ENCODE results near the gene TBCEL.

Gene TBCEL

DNA sequence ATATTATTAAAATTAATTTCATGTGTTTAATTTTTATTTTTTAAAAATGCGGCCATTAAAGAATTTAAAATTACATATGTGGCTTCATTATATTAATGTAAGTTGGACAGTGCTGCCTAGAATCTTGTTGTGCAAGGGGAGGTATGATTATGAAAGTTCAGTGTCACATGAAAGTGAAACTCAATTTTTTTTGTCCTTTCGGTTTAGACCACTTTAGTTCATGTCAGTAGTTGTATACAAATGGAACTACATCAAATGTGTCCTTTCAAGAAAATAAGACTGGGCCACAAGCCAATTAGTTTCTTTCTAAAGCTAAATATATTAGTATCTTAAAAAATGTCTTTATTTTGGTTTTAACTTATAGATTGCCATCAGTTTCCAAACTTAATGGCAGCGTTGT lies 35.7 kb downstream of the TBCEL start:
- Histone ChIP-seq H3K4me3 (ENCODE audit: low read depth, low read length) (no peak overlapping the region), H4K12ac (ENCODE audit: low read depth, low read length) (no peak overlapping the region), H4K8ac (ENCODE audit: low read depth, low read length) (no peak overlapping the region), H2BK120ac (ENCODE audit: insufficient read depth, low read length, poor library complexity) (no peak overlapping the region), H3K27me3 (ENCODE audit: insufficient read depth, low read length) (no peaks in the 10 kb centered on the region), H3K14ac (ENCODE audit: low read length) (no peak overlapping the region), H3K23ac (ENCODE audit: low read length) (no peak overlapping the region), H4K91ac (ENCODE audit: low read depth, low read length) (no peak overlapping the region), H2AFZ (ENCODE audit: insufficient read depth, low read length, poor library complexity) (no peak overlapping the region), H3K4me1 (ENCODE audit: control insufficient read depth in 1 of 2, insufficient read depth in 2 of 2, low read length in 2 of 2) (no peaks in the 10 kb centered on the region), H3K18ac (ENCODE audit: low read length) (no peak overlapping the region), H3K9ac (ENCODE audit: low read length) (no peak overlapping the region), H2AK5ac (ENCODE audit: low read length) (no peak overlapping the region), H3K79me2 (ENCODE audit: control insufficient read depth, insufficient read depth, low read length, poor library complexity) (no peaks in the 10 kb centered on the region), H3K79me1 (ENCODE audit: low read length) (no peaks in the 10 kb centered on the region), H3K27ac (ENCODE audit: low read depth, low read length) (no peak overlapping the region), H2BK12ac (ENCODE audit: low read length) (no peak overlapping the region), H2BK5ac (ENCODE audit: low read depth, low read length, poor library complexity) (no peak overlapping the region), H3K9me3 (ENCODE audit: insufficient read depth, low read depth, low read length) (no peaks in the 10 kb centered on the region), H3K4ac (ENCODE audit: low read depth, low read length) (no peak overlapping the region), H3K4me2 (ENCODE audit: low read length) (no peak overlapping the region), H3K36me3 (ENCODE audit: control insufficient read depth in 1 of 2, insufficient read depth in 2 of 2, low read length in 2 of 2) (peaks cover 0 to 3% of the 10 kb centered on the region in 2 experiments)
- no CpG with 5 or more reads among the region's 3 CpGs for WGBS (ENCODE audit: extremely low coverage, insufficient coverage, insufficient read length)
- no peak for DNase-seq

DNA sequence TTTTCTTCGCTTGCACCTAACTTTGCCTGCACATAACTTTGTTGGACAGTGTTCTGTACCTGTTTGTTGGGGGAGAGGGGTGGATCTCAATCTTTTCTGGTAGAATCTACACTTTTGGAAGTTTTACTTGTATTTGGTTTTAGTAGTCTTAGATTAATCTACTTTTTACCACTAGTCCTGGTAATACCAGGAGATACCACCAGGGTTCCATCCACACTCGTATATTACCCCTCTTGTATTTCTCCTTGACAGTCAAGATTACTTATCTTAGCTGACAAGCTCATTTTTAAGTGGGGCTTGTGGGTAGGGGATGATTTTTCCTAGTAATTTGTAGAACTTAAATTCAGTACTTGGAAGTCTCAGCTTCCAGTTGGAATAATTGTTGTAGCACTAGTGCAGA lies 39.8 kb downstream of the TBCEL start:
- Histone ChIP-seq H2AFZ (ENCODE audit: insufficient read depth, low read length, poor library complexity) (no peak overlapping the region), H3K14ac (ENCODE audit: low read length) (no peak overlapping the region), H3K9me3 (ENCODE audit: insufficient read depth, low read depth, low read length) (no peaks in the 10 kb centered on the region), H3K79me2 (ENCODE audit: control insufficient read depth, insufficient read depth, low read length, poor library complexity) (no peaks in the 10 kb centered on the region), H4K12ac (ENCODE audit: low read depth, low read length) (no peak overlapping the region), H2AK5ac (ENCODE audit: low read length) (no peak overlapping the region), H3K36me3 (ENCODE audit: control insufficient read depth in 1 of 2, insufficient read depth in 2 of 2, low read length in 2 of 2) (no peaks in the 10 kb centered on the region), H3K18ac (ENCODE audit: low read length) (no peak overlapping the region), H3K4me1 (ENCODE audit: control insufficient read depth in 1 of 2, insufficient read depth in 2 of 2, low read length in 2 of 2) (no peaks in the 10 kb centered on the region), H3K23ac (ENCODE audit: low read length) (no peak overlapping the region), H3K4me2 (ENCODE audit: low read length) (no peak overlapping the region), H3K9ac (ENCODE audit: low read length) (no peak overlapping the region), H3K79me1 (ENCODE audit: low read length) (no peaks in the 10 kb centered on the region), H3K4ac (ENCODE audit: low read depth, low read length) (no peak overlapping the region), H3K27ac (ENCODE audit: low read depth, low read length) (no peak overlapping the region), H3K27me3 (ENCODE audit: insufficient read depth, low read length) (no peaks in the 10 kb centered on the region), H4K91ac (ENCODE audit: low read depth, low read length) (no peak overlapping the region), H2BK12ac (ENCODE audit: low read length) (no peak overlapping the region), H3K4me3 (ENCODE audit: low read depth, low read length) (no peak overlapping the region), H4K8ac (ENCODE audit: low read depth, low read length) (no peak overlapping the region), H2BK120ac (ENCODE audit: insufficient read depth, low read length, poor library complexity) (no peak overlapping the region), H2BK5ac (ENCODE audit: low read depth, low read length, poor library complexity) (no peak overlapping the region)
- peak in 1 of 2 donors; percentile 34 for DNase-seq
- WGBS (ENCODE audit: extremely low coverage, insufficient coverage, insufficient read length), result no CpG with 5 or more reads among the region's 2 CpGs

DNA sequence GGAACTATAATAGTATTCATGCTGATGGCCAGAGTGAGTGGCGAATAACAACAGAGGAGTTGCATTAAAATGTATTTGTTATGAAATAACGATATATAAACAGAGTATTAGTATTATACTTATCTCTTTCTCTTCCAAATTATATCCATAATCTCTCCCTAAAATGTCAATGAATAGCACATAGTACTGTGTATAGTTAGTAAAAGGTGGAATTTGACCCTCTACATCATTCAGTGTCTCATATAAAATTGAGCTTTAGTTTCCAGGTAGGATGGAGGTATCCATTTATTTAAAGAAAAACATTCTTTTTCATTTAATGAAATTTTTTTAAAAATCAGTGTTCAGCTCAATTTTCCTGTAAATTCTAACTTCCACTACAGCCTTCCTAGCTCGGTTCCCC lies 42.7 kb downstream of the TBCEL start:
- Histone ChIP-seq H3K27me3 (ENCODE audit: insufficient read depth, low read length) (no peaks in the 10 kb centered on the region), H3K4ac (ENCODE audit: low read depth, low read length) (no peak overlapping the region), H3K36me3 (ENCODE audit: control insufficient read depth in 1 of 2, insufficient read depth in 2 of 2, low read length in 2 of 2) (peaks cover 0 to 2% of the 10 kb centered on the region in 2 experiments), H3K4me2 (ENCODE audit: low read length) (no peak overlapping the region), H3K79me2 (ENCODE audit: control insufficient read depth, insufficient read depth, low read length, poor library complexity) (no peaks in the 10 kb centered on the region), H4K91ac (ENCODE audit: low read depth, low read length) (no peak overlapping the region), H3K4me1 (ENCODE audit: control insufficient read depth in 1 of 2, insufficient read depth in 2 of 2, low read length in 2 of 2) (no peaks in the 10 kb centered on the region), H4K12ac (ENCODE audit: low read depth, low read length) (no peak overlapping the region), H2BK12ac (ENCODE audit: low read length) (no peak overlapping the region), H3K14ac (ENCODE audit: low read length) (no peak overlapping the region), H3K79me1 (ENCODE audit: low read length) (no peaks in the 10 kb centered on the region), H2BK5ac (ENCODE audit: low read depth, low read length, poor library complexity) (no peak overlapping the region), H3K4me3 (ENCODE audit: low read depth, low read length) (no peak overlapping the region), H3K9me3 (ENCODE audit: insufficient read depth, low read depth, low read length) (no peaks in the 10 kb centered on the region), H2AFZ (ENCODE audit: insufficient read depth, low read length, poor library complexity) (no peak overlapping the region), H2AK5ac (ENCODE audit: low read length) (no peak overlapping the region), H3K23ac (ENCODE audit: low read length) (no peak overlapping the region), H3K9ac (ENCODE audit: low read length) (no peak overlapping the region), H3K27ac (ENCODE audit: low read depth, low read length) (no peak overlapping the region), H3K18ac (ENCODE audit: low read length) (no peak overlapping the region), H4K8ac (ENCODE audit: low read depth, low read length) (no peak overlapping the region), H2BK120ac (ENCODE audit: insufficient read depth, low read length, poor library complexity) (no peak overlapping the region)
- DNase-seq, result no peak
- no CpG with 5 or more reads among the region's 3 CpGs for WGBS (ENCODE audit: extremely low coverage, insufficient coverage, insufficient read length)

DNA sequence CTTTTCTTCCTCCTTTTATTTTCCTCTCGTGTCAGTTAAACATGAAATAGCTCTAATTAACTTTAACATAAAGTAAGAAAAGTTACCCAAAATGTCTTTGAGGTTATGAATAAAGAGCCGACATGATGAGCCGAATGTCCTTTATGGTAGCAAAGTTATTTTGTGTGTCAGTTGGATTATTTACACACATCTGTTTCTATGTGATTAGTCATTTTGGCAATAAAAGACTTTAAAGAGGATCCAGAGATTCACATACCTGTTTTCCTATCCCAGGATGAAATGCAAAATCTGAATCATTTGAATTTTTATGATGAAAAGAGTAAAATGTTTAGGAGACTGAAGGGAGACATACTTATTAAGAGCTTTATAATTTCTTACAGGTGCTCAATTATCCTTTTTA lies 43.1 kb downstream of the TBCEL start:
- peaks cover 0 to 2% of the 10 kb centered on the region in 2 experiments for H3K36me3 ChIP-seq (ENCODE audit: control insufficient read depth in 1 of 2, insufficient read depth in 2 of 2, low read length in 2 of 2)
- H3K4ac ChIP-seq (ENCODE audit: low read depth, low read length), result no peak overlapping the region
- no peaks in the 10 kb centered on the region for H3K4me1 ChIP-seq (ENCODE audit: control insufficient read depth in 1 of 2, insufficient read depth in 2 of 2, low read length in 2 of 2)
- no peak overlapping the region for H4K8ac ChIP-seq (ENCODE audit: low read depth, low read length)
- H3K9me3 ChIP-seq (ENCODE audit: insufficient read depth, low read depth, low read length), result no peaks in the 10 kb centered on the region
- H4K12ac ChIP-seq (ENCODE audit: low read depth, low read length), result no peak overlapping the region
- H3K27me3 ChIP-seq (ENCODE audit: insufficient read depth, low read length), result no peaks in the 10 kb centered on the region
- no peaks in the 10 kb centered on the region for H3K79me1 ChIP-seq (ENCODE audit: low read length)
- H4K91ac ChIP-seq (ENCODE audit: low read depth, low read length), result no peak overlapping the region
- no peak overlapping the region for H2BK12ac ChIP-seq (ENCODE audit: low read length)
- H3K14ac ChIP-seq (ENCODE audit: low read length), result no peak overlapping the region
- H2AK5ac ChIP-seq (ENCODE audit: low read length), result no peak overlapping the region
- no peak for DNase-seq
- no peak overlapping the region for H3K27ac ChIP-seq (ENCODE audit: low read depth, low read length)
- H3K79me2 ChIP-seq (ENCODE audit: control insufficient read depth, insufficient read depth, low read length, poor library complexity), result no peaks in the 10 kb centered on the region
- no peak overlapping the region for H3K4me2 ChIP-seq (ENCODE audit: low read length)
- no peak overlapping the region for H2BK5ac ChIP-seq (ENCODE audit: low read depth, low read length, poor library complexity)
- H3K9ac ChIP-seq (ENCODE audit: low read length), result no peak overlapping the region
- no peak overlapping the region for H3K23ac ChIP-seq (ENCODE audit: low read length)
- H3K4me3 ChIP-seq (ENCODE audit: low read depth, low read length), result no peak overlapping the region
- H2AFZ ChIP-seq (ENCODE audit: insufficient read depth, low read length, poor library complexity), result no peak overlapping the region
- no peak overlapping the region for H3K18ac ChIP-seq (ENCODE audit: low read length)
- no peak overlapping the region for H2BK120ac ChIP-seq (ENCODE audit: insufficient read depth, low read length, poor library complexity)
- WGBS (ENCODE audit: extremely low coverage, insufficient coverage, insufficient read length), result no CpG with 5 or more reads among the region's 3 CpGs

Measured in trophoblast cell (in vitro differentiated cells and primary cell).